Transverse colon (tissue), 4 donors: Measurements from ENCODE around the gene ARHGAP24. TPM values are rescaled to one million over a fixed set of nuclear protein-coding genes. Genes with fewer than 3 reads are reported as not detected.

ENCODE experiments used
- DNase-seq: peaks from one replicate; pipeline ENCODE4 v3.0.0-alpha.2; 2019
- H3K27ac ChIP-seq, 4 donors: fragments of 200-600 bp; sonication (generic); 2 replicates each; pipeline ENCODE4 v1.5.1; 2016 to 2018; ENCODE audit warnings: inconsistent platforms in 4 of 4
- H3K27me3 ChIP-seq: fragments of 200-600 bp; sonication (generic); 2 replicates; pipeline ENCODE4 v1.5.1; 2017; ENCODE audit warnings: inconsistent platforms
- H3K36me3 ChIP-seq, 4 donors: fragments of 200-600 bp; sonication (generic); 2 replicates each; pipeline ENCODE4 v1.5.1; 2017 to 2019; ENCODE audit warnings: inconsistent platforms in 4 of 4
- H3K4me1 ChIP-seq, 4 donors: fragments of 200-600 bp; sonication (generic); 2 replicates each; pipeline ENCODE4 v1.5.1; 2017 to 2020; ENCODE audit warnings: inconsistent platforms in 4 of 4
- H3K4me3 ChIP-seq, 4 donors: fragments of 200-600 bp; sonication (generic); 1 replicate in 1 of 4; 2 replicates in 3 of 4; pipeline versions ENCODE4 v1.5.1 to v1.6.1; 2017 to 2019; ENCODE audit warnings: inconsistent platforms in 4 of 4
- H3K9me3 ChIP-seq, 2 donors: fragments of 200-600 bp; sonication (generic); 2 replicates each; pipeline ENCODE4 v1.5.1; 2017 to 2019; ENCODE audit warnings: inconsistent platforms in 2 of 2
- CTCF ChIP-seq, 5 experiments: fragments of 200-600 bp in 3 of 5; fragments of 450-650 bp in 2 of 5; sonication (generic) in 3 of 5; IDR thresholded peaks; 1 replicate in 2 of 5; 2 replicates in 3 of 5; pipeline ENCODE4 v1.5.1; 2016 to 2017; ENCODE audit warnings: antibody characterized with exemption in 5 of 5, inconsistent platforms in 3 of 5, mild to moderate bottlenecking in 2 of 5, moderate library complexity in 1 of 5
- EP300 ChIP-seq: sonication (generic); formaldehyde crosslinking; IDR thresholded peaks from one replicate; pipeline ENCODE4 v1.6.1; 2017; ENCODE audit warnings: antibody characterized with exemption, low read depth
- POLR2A ChIP-seq: fragments of 450-650 bp; IDR thresholded peaks from one replicate; pipeline ENCODE4 v1.6.1; 2016; ENCODE audit warnings: antibody characterized with exemption, mild to moderate bottlenecking, moderate library complexity
- POLR2AphosphoS5 ChIP-seq, 3 donors: sonication (generic); formaldehyde crosslinking; IDR thresholded peaks; one replicate each; pipeline ENCODE4 v1.6.1; 2016; ENCODE audit warnings: antibody characterized with exemption in 3 of 3
- WGBS, 2 donors: methylation state at CpG; one replicate each; pipeline ENCODE4 v1.1.5; 2018; ENCODE audit warnings: low coverage in 1 of 2; 5-methylcytosine and 5-hydroxymethylcytosine counted together
- in situ Hi-C, 4 donors: fragments of 200-750 bp; cut with MboI; loops; one replicate each; pipeline versions ENCODE4 v1.15.0 to v1.15.1; 2017; ENCODE audit warnings: low sequenced_read_pairs in 3 of 4, low pct_ligation_motif_present in 1 of 4, low pct_unique_long_range_greater_than_20kb in 1 of 4
- intact Hi-C: fragments of 100-400 bp; cut with DNase I; formaldehyde crosslinking; loops from one replicate; pipeline ENCODE4 v1.15.1; 2023; ENCODE audit warnings: low total_unique reads
- total RNA-seq, 4 donors: library from RNA; depleted of rRNA; stranded (reverse); fragments of >200 nt; gene quantifications; one replicate each; pipeline ENCODE4 v1.1.0, GENCODE V29; 2016

ARHGAP24 gene
- total RNA-seq, 4 donors from 2014 or later = 4.2 to 32.0 (median 12.6) TPM

- intact Hi-C loops = no loop called here
- H3K27ac ChIP-seq = no peak overlapping the region
- H3K27me3 ChIP-seq = no peaks in the 10 kb centered on the region
- no peaks in the 10 kb centered on the region for H3K36me3 ChIP-seq
- no peaks in the 10 kb centered on the region for H3K9me3 ChIP-seq
- no peak for DNase-seq
- TF ChIP-seq POLR2A (no peak), POLR2AphosphoS5 (IDR thresholded peaks at IDR 0.05) (no peak), EP300 (no peak), CTCF (IDR thresholded peaks at IDR 0.05) (peak; percentile 20 to 46 (median 31))
- in situ Hi-C loops = loop anchor here in 1 of 4 donors (25.0 kb wide), 1 partner anchor 620 kb away; no protein-coding TSS in a partner anchor
- peaks cover 0 to 10% (median 0%) of the 10 kb centered on the region in 4 donors for H3K4me1 ChIP-seq
- 75 to 80% methylated on average over 2 to 3 of the region's 3 CpGs for WGBS, 2 donors
- H3K4me3 ChIP-seq = no peak overlapping the region
Measured at GRCh38 chr4:85756938-85757337, 282.0 kb downstream of the ARHGAP24 start.

GRCh38 chr4:85759388-85759787, 284.4 kb downstream of the ARHGAP24 start:
- TF ChIP-seq POLR2A = no peak
- no peak for TF ChIP-seq POLR2AphosphoS5 (IDR thresholded peaks at IDR 0.05)
- no peak for TF ChIP-seq EP300
- no peak for TF ChIP-seq CTCF (IDR thresholded peaks at IDR 0.05)
- in situ Hi-C loops = loop anchor here in 1 of 4 donors (25.0 kb wide), 1 partner anchor 622 kb away; no protein-coding TSS in a partner anchor
- H3K9me3 ChIP-seq = no peaks in the 10 kb centered on the region
- 92 to 94% methylated on average over 3 of the region's 3 CpGs for WGBS, 2 donors
- H3K27me3 ChIP-seq = no peaks in the 10 kb centered on the region
- DNase-seq = no peak
- H3K36me3 ChIP-seq = no peaks in the 10 kb centered on the region
- no peak overlapping the region for H3K27ac ChIP-seq
- H3K4me1 ChIP-seq = peaks cover 0 to 13% (median 0%) of the 10 kb centered on the region in 4 donors
- no peak overlapping the region for H3K4me3 ChIP-seq
- intact Hi-C loops = no loop called here

- Histone ChIP-seq H3K36me3 (no peaks in the 10 kb centered on the region), H3K27ac (peak overlapping the region in 1 of 4 donors; percentile 31), H3K9me3 (no peaks in the 10 kb centered on the region), H3K27me3 (no peaks in the 10 kb centered on the region), H3K4me3 (no peak overlapping the region), H3K4me1 (peaks cover 0 to 13% (median 0%) of the 10 kb centered on the region in 4 donors)
- TF ChIP-seq POLR2AphosphoS5 (IDR thresholded peaks at IDR 0.05) (no peak), POLR2A (no peak), EP300 (no peak), CTCF (IDR thresholded peaks at IDR 0.05) (no peak)
- WGBS, 2 donors = 57 to 82% methylated on average over 1 to 4 of the region's 4 CpGs
- in situ Hi-C loops (loop anchor here in 1 of 4 donors (25.0 kb wide), 1 partner anchor 623 kb away; no protein-coding TSS in a partner anchor), intact Hi-C loops (no loop called here)
- no peak for DNase-seq
Measured at GRCh38 chr4:85760511-85760910, 285.6 kb downstream of the ARHGAP24 start.

GRCh38 chr4:85761803-85762528, 287.0 kb downstream of the ARHGAP24 start:
- TF ChIP-seq POLR2AphosphoS5 (IDR thresholded peaks at IDR 0.05) (peak in 1 of 3 donors; percentile 33), POLR2A (no peak)
- peaks cover 0 to 13% (median 0%) of the 10 kb centered on the region in 4 donors for H3K4me1 ChIP-seq
- no peaks in the 10 kb centered on the region for H3K27me3 ChIP-seq
- no peaks in the 10 kb centered on the region for H3K36me3 ChIP-seq
- 49 to 57% methylated on average over 6 to 7 of the region's 7 CpGs for WGBS, 2 donors
- no peak overlapping the region for H3K4me3 ChIP-seq
- H3K9me3 ChIP-seq = no peaks in the 10 kb centered on the region
- intact Hi-C loops (no loop called here), in situ Hi-C loops (loop anchor here in 1 of 4 donors (25.0 kb wide), 1 partner anchor 625 kb away; no protein-coding TSS in a partner anchor)
- DNase-seq = peak; percentile 51
- H3K27ac ChIP-seq = peak overlapping the region; percentile 31 to 52 (median 48)
